ENCODE measurements around the gene CLEC4G.
A peak's percentile ranks its signal among the peaks of the same experiment; 100 is the strongest.
"Not testable (repeated sequence)": the region's sequence is repeated elsewhere in the genome, so short reads cannot be mapped to it uniquely, and the experiment has no call there.

CLEC4G gene, protein sequence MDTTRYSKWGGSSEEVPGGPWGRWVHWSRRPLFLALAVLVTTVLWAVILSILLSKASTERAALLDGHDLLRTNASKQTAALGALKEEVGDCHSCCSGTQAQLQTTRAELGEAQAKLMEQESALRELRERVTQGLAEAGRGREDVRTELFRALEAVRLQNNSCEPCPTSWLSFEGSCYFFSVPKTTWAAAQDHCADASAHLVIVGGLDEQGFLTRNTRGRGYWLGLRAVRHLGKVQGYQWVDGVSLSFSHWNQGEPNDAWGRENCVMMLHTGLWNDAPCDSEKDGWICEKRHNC

DNA sequence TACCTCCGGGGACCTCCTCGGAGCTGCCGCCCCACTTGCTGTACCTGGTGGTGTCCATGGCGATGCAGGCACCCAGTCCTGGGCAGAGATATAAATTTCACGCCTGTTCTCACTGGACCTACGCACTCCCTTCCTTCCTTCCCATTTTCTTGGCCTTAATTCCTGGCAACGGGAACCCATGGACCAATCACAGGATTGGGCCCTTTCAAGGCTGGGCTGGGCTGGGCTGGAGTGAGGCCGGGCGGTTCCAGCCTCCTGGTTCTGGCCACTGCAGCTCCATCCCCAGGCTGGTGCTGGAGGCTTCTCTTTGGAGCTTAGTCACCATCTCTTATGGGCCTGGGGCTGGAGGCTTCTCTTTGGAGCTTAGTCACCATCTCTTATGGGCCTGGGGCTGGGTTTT is at the start of gene CLEC4G:
Gene CLEC4G (minus strand): TSS at position 66 of the 400 bp plus-strand sequence. CDS start 8 bp downstream, at position 58.
- no peak for DNase-seq

GRCh38 chr19:7781157-7781556 is 49.2 kb upstream of the CLEC4G start:
- no peak for DNase-seq

DNA sequence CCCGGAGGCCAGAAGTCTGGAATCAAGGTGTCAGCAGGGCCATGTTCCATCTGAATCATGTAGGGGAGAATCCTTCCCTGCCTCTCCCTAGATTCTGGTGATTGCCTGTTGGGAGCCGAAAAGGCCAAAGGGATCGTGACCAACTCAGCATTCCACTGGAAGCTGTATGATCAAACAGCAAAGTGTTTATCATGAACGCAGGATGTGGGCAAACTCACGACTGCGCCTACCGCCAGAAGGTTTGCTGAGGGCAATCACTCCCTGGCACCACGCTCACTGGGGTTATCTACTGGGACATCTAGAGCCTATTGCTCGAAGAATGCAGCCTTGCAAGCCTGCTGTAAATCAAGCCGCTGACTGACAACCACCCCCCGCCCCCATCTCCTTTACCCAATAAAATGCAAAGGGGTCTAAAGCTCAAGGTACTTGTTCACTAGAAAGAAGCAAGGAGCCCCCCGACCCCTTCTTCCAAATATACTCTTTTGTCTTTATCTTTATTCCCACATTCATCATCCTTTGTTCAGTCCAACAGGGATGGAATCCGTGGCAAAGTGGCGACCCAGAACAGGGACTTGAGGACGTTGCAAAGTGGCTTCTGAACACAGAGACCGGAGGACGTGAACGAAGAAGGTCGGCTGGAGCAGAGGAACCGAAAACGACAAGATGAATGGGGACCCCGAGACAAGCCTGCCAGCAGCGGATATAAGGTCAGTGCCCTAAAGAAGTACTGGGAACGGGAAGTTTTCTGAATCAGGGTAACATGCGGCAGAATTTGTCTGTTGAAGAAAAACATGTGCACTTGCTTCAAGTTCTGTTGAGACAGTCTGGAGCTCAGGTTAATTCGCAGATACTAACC is 47.9 kb upstream of the CLEC4G start:
- no peak for DNase-seq

GRCh38 chr19:7778081-7778480 is 46.2 kb upstream of the CLEC4G start:
- DNase-seq = no peak

DNA sequence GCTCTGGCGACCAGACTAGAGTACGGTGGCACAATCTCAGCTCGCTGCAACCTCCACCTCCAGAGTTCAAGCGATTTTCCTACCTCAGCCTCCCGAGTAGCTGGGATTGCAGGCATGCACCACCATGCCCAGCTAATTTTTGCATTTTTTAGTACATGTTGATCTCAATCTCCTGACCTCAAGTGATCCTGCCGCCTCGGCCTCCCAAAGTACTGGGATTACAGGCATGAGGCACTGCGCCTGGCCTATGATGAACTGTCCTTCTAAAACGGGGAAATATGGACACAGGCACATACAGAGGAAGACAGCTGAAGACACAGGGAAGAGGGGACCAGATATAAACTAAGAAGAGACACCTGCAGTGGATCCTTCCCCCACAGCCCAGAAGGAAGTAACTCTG is 43.9 kb upstream of the CLEC4G start:
- no peak for DNase-seq

- no peak for DNase-seq
Measured at GRCh38 chr19:7773841-7774240, 41.9 kb upstream of the CLEC4G start.

DNA sequence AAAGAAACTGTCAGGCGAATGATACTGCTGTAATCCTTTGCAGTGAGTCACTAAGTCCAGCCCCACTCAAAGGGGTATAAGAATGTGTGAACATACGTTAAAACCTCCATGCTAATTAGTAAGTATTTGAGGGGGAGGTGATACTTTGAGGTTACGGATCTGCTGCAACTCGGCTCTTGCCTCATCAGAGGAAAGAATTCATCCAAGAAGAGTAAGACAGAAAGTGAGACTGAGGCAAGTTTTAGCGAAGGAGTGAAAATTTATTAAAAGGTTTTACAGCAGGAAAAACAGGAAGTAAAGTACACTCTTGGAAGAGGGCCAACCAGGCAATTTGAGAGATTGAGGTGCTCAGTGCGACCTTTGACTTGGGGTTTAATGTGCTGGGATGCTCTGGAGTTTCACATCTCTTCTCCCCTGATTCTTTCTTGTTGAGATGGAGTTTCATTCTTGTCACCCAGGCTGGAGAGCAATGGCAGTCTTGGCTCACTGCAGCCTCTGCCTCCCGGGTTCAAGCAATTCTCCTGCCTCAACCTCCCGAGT is 40.9 kb upstream of the CLEC4G start:
- DNase-seq = peak; percentile 46

DNA sequence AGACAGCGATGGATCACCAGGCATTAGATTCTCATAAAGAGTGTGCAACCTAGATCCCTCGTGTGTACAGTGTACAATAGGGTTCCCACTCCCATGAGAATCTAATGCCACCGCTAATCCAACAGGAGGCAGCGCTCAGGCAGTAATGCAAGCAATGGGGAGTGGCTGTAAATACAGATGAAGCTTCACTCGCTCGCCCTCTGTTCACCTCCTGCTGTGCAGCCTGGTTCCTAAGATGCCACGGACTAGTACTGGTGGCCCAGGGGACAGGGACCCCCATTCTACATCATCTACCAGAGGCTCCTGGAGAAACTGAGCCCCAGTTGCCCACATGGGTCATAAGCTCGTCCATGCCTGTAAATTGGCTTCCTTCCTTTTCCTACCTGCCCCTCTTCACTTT is 39.2 kb upstream of the CLEC4G start:
- no peak for DNase-seq

- DNase-seq = no peak
Measured at GRCh38 chr19:7769171-7769570, 37.3 kb upstream of the CLEC4G start.

GRCh38 chr19:7767487-7767886 is 35.6 kb upstream of the CLEC4G start:
- no peak for DNase-seq

- no peak for DNase-seq
Measured at GRCh38 chr19:7766535-7766934, 34.6 kb upstream of the CLEC4G start.

DNA sequence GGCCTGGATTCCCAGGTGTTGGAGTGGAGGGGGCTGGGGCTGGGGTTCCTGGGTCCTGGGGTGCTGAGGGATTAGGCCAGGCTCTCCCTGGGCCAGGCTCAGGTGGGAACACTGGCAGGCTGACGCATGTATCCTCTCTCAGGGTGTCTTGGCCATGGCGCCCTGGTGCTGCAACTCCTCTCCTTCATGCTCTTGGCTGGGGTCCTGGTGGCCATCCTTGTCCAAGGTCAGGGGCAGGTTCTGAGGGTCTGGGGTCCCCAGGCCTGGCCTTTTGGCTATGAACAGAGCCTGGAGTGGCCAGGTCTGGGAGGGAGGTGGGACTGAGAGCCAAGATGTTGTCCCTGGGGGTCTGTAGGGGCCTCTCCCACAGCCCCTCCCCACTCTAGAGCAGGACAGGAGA is 33.1 kb upstream of the CLEC4G start:
- DNase-seq = not testable (repeated sequence)

DNA sequence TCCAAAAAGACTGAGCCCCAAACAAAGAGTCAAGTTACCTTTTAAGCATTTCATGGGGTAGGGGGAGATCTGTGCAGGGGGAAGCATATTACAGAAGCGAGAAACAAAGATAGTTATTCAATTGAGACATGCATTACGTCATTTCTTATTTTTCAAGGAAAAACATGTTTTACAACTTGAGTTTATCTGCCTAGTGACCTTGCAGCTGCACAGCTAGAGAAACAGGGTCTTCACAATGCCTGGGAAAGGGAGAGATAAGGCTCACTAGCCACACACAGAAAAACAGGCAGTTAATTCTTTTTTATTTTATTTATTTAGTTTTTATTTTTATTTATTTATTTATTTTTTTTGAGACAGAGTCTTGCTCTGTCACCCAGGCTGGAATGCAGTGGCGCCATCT is 32.2 kb upstream of the CLEC4G start:
- DNase-seq = not testable (repeated sequence)

GRCh38 chr19:7763696-7764095 is 31.8 kb upstream of the CLEC4G start:
- DNase-seq = no peak

DNA sequence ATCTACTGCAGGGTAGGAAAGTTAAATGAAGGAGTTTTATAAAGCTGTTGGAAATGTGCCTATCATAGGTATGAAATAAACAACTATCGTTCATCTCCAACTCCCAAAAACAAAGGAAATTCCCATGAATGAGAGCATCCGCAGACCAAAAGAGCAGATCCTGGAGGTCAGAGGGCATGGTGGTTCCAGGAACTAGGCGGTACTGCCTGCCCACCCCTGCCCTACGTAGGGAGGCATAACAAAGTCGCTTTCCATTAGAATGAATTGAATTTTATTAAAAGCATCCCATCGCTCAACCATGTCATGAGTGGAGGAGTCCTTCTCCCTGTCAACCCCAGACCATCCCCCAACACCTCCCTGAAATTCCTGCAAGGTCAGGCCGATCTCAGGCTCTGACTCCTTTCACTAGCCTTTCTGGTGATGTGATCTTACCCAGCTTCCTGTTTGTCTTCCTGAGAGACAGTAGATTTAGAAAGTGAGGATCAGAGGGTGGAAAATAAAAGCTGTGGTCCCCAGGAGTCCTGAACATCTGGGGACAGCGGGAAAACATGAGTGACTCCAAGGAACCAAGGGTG is 30.9 kb upstream of the CLEC4G start, which contains the start of gene CLEC4M:
Gene CLEC4M (plus strand): TSS at position 525 of the 575 bp plus-strand sequence. CDS start 24 bp downstream, at position 549.
- DNase-seq = no peak

GRCh38 chr19:7759156-7759555 is 27.2 kb upstream of the CLEC4G start:
- DNase-seq = no peak

- DNase-seq = no peak
Measured at GRCh38 chr19:7757358-7757757, 25.4 kb upstream of the CLEC4G start.

DNA sequence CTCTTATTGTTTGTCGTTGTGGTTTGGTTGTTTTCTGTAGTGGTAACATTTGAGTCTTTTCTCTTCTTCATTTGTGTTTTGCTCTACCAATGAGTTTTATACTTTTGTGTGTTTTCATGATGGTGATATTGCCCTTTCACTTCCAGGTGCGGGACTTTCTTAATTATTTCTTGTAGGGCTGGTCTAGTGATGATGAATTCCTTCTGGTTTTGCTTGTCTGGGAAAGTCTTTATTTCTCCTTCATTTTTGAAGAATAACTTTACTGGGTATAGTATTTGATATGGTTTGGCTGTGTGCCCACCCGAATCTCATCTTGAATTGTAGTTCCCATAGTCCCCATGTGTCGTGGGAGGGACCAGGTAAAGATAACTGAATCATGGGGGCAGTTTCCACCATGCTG is 24.3 kb upstream of the CLEC4G start:
- no peak for DNase-seq

DNA sequence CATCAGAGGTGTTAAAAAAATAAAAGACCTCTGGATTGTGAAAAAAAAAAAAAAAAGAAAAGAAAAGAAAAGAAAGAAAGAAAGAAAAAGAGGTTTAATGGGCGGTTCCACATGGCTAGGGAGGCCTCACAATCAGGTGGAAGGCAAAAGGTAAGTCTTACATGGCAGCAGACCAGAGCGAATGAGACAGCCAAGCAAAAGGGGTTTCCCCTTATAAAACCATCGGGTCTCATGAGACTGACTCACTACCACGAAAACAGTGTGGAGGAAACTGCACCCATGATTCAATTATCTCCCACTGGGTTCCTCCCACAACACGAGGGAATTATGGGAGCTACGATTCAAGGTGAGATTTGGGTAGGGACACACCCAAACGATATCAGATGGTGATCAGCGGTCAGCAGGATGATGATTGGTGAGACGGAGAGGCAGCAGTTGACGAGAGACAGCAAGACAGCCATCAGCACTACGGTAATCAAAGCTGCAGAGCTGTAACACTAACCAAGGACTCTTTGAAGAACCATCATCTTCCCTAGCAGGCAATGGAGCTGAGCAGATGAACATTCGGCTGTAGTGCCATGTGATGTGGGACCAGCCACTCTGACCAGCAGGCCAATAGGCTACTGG is 19.4 kb upstream of the CLEC4G start:
- DNase-seq = peak; percentile 56

DNA sequence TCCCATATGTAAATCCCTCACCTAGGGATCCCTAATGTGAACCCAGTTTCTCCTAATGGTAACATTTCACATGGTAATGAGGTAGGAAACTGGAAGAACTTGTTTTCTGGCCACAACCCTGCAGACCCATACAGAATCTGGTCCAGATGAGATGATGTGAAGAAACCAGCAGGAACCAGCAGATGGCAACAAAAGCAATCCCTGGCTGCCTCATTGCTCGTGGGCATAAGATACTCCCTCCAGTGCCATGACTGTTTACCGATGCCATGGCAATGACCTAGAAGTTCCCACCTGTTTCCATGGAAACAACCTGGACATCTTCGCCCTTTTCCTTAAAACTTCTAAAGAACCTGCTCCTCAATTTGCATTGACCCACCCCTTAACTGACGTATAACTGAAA is 16.8 kb upstream of the CLEC4G start:
- no peak for DNase-seq

DNA sequence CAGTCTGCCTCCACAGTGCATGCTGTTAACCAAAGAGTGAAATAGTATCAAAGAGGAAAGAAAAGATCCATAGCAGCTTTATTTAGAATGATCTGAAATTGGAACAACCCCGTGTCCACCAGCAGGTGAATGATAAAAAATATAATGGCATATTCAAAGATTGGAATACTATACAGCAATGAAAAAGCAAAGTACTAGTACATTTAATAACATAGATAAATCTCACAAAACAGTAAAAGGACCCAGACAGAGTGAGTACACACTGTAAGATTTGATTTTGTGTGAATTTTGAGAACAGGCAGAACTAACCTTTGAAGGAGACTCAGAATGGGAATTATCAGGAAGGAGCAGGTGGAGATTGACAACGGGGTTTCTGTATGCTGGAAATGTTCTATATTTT is 16.3 kb upstream of the CLEC4G start:
- no peak for DNase-seq

DNA sequence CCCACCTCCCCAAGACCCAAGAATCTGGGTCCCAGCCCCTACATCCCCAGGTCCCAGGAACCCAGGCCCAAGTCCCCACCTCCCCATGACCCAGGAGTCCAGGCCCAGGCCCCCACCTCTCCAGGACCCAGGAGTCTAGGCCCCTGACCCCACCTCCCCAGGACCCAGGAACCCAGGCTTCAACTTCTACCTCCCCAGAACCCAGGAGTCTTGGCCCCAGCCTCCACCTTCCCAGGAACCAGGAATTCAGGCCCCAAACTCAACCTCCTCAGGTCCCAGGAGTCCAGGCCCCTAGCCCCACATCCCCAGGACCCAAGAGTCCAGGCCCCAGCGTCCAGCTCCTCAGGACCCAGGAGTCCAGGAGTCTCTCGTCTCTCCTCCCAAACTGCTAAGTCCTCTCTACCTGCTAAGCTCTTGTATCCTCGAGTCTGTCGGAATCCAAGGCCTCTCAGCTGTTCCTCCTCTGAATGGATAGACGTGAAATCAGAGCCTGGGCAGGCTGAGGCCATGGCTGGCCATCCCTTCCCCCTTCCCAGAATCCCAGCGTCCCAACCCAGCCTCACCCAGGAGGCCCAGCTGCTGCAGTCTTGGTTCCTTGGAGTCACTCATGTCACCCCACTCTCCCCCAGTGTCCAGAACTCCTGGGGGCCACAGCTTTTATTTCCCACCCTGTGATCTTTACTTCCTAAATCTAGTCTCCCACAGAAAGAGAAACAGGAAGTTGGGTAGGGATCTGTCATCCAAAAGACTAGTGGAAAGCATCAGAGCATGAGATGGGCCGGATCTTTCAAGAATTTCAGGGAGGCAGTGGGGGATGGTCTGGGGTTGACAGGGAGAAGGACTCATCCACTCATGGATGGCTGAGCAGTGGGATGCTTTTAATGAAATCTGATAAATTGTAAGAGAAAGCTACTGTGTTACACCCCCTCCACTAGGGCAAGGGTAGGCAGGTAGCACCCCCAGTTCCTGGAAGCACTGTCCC is 15.3 kb upstream of the CLEC4G start, which contains the start of gene CD209:
Gene CD209 (minus strand): TSS at position 632 of the 982 bp plus-strand sequence. CDS start 23 bp downstream, at position 609.
- DNase-seq = no peak
